CD4-positive, alpha-beta T cell treated with Interleukin-17A for 4 hours (primary cell): ENCODE data around the gene CCR7.
"Not testable (repeated sequence)": the region's sequence is repeated elsewhere in the genome, so short reads cannot be mapped to it uniquely, and the experiment has no call there.

Experiments used
- DNase-seq: peaks from one replicate; pipeline ENCODE4 v3.0.0-alpha.2; 2020; ENCODE audit warnings: mixed read lengths

Gene CCR7

GRCh38 chr17:40548982-40549685 lies 16.1 kb downstream of the CCR7 start:
- DNase-seq: no peak

GRCh38 chr17:40548491-40548981 lies 16.7 kb downstream of the CCR7 start:
- no peak for DNase-seq

GRCh38 chr17:40547785-40548478 lies 17.3 kb downstream of the CCR7 start:
- DNase-seq: no peak

- DNase-seq: peak; percentile 84
Observed at GRCh38 chr17:40547079-40547784, 18.0 kb downstream of the CCR7 start.

GRCh38 chr17:40546497-40546896 lies 18.8 kb downstream of the CCR7 start:
- not testable (repeated sequence) for DNase-seq

- DNase-seq: no peak
Observed at GRCh38 chr17:40545660-40546059, 19.6 kb downstream of the CCR7 start.

- DNase-seq: no peak
Observed at GRCh38 chr17:40542558-40543411, 22.5 kb downstream of the CCR7 start.

GRCh38 chr17:40541873-40542557 lies 23.3 kb downstream of the CCR7 start:
- DNase-seq: no peak

GRCh38 chr17:40541060-40541872 lies 24.0 kb downstream of the CCR7 start:
- peak; percentile 80 for DNase-seq

- DNase-seq: peak; percentile 73
Observed at GRCh38 chr17:40540448-40540847, 24.8 kb downstream of the CCR7 start.

GRCh38 chr17:40539711-40540411 lies 25.4 kb downstream of the CCR7 start:
- DNase-seq: peak; percentile 4

GRCh38 chr17:40538936-40539705 lies 26.2 kb downstream of the CCR7 start:
- peak; percentile 8 for DNase-seq

- peak; percentile 7 for DNase-seq
Observed at GRCh38 chr17:40538019-40538935, 27.0 kb downstream of the CCR7 start.

GRCh38 chr17:40536295-40537171 lies 28.7 kb downstream of the CCR7 start:
- DNase-seq: no peak

- peak; percentile 2 for DNase-seq
Observed at GRCh38 chr17:40535924-40536294, 29.4 kb downstream of the CCR7 start.

GRCh38 chr17:40535438-40535837 lies 29.8 kb downstream of the CCR7 start:
- DNase-seq: no peak

- DNase-seq: peak; percentile 9
Observed at GRCh38 chr17:40534371-40535189, 30.7 kb downstream of the CCR7 start.
